CD4-positive, CD25-positive, alpha-beta regulatory T cell (primary cell): Measurements from ENCODE around the gene DNMT1. TPM values are rescaled to one million over a fixed set of nuclear protein-coding genes. Genes with fewer than 3 reads are reported as not detected.

Experiments
- ATAC-seq, 2 donors: fragments of 150-1000 bp; cut with Tn5 transposase; one replicate each; pipeline ENCODE4 v1.10.0; 2021; ENCODE audit warnings: low read depth in 2 of 2, moderate number of reproducible peaks in 2 of 2, moderate library complexity in 1 of 2
- DNase-seq, 3 donors: peaks; one replicate each; pipeline versions ENCODE4 v3.0.0 to v3.0.0-alpha.2; 2012 to 2022; ENCODE audit warnings: mixed read lengths in 1 of 3
- H3K27ac ChIP-seq: one replicate; pipeline ENCODE4 v1.7.0; 2013; ENCODE audit warnings: mild to moderate bottlenecking, low read length; ENCODE audit not compliant: insufficient read depth, poor library complexity, severe bottlenecking
- H3K27me3 ChIP-seq: one replicate; pipeline ENCODE4 v1.7.0; 2013; ENCODE audit warnings: low read length; ENCODE audit not compliant: control insufficient read depth, insufficient read depth
- H3K36me3 ChIP-seq: one replicate; pipeline ENCODE4 v1.7.0; 2013; ENCODE audit warnings: mild to moderate bottlenecking, low read length, moderate library complexity; ENCODE audit not compliant: control insufficient read depth, insufficient read depth
- H3K4me1 ChIP-seq: 2 replicates; pipeline ENCODE4 v1.7.0; 2013; ENCODE audit warnings: mild to moderate bottlenecking, low read length; ENCODE audit not compliant: insufficient read depth, control insufficient read depth, poor library complexity, severe bottlenecking
- H3K4me3 ChIP-seq: one replicate; pipeline ENCODE4 v1.7.0; 2013; ENCODE audit warnings: low read depth, mild to moderate bottlenecking, low read length, moderate library complexity
- H3K9me3 ChIP-seq, 2 experiments: 1 replicate in 1 of 2; 2 replicates in 1 of 2; pipeline ENCODE4 v1.7.0; 2013; ENCODE audit warnings: low read length in 2 of 2, mild to moderate bottlenecking in 1 of 2, moderate library complexity in 1 of 2; ENCODE audit not compliant: control insufficient read depth in 2 of 2
- H3K27ac Mint-ChIP-seq, 3 donors: one replicate each; pipeline ENCODE4 v1.8.0; 2020 to 2022; ENCODE audit warnings: mild to moderate bottlenecking in 3 of 3, mixed read lengths in 3 of 3, moderate library complexity in 2 of 3
- H3K27me3 Mint-ChIP-seq: one replicate; pipeline ENCODE4 v1.8.0; 2022; ENCODE audit warnings: mild to moderate bottlenecking, mixed read lengths
- H3K36me3 Mint-ChIP-seq: one replicate; pipeline ENCODE4 v1.8.0; 2020; ENCODE audit warnings: mixed read lengths
- H3K4me1 Mint-ChIP-seq, 4 donors: one replicate each; pipeline ENCODE4 v1.8.0; 2020 to 2022; ENCODE audit warnings: mixed read lengths in 4 of 4, mild to moderate bottlenecking in 1 of 4
- H3K4me3 Mint-ChIP-seq, 4 donors: one replicate each; pipeline ENCODE4 v1.8.0; 2020 to 2022; ENCODE audit warnings: mild to moderate bottlenecking in 4 of 4, mixed read lengths in 4 of 4, moderate library complexity in 3 of 4
- H3K9me3 Mint-ChIP-seq, 7 donors: one replicate each; pipeline ENCODE4 v1.8.0; 2020 to 2022; ENCODE audit warnings: mixed read lengths in 7 of 7, mild to moderate bottlenecking in 3 of 7, moderate library complexity in 2 of 7
- polyA plus RNA-seq, 4 donors: library from polyadenylated mRNA; unstranded; fragments of 300-500 nt; fragmentation: Illumina TruSeq; gene quantifications; one replicate each; pipeline ENCODE4 v1.2.3, GENCODE V29; 2021
- total RNA-seq: library from RNA; stranded (reverse); gene quantifications from one replicate; pipeline ENCODE4 v1.2.3, GENCODE V29; 2022

Gene DNMT1
- total and polyA plus RNA-seq, 5 donors from 2014 or later: 78.8 to 259 (median 99.9) TPM

GRCh38 chr19:10191347-10191746 is 3.4 kb downstream of the DNMT1 start:
- Mint-ChIP-seq H3K4me1 (peaks cover 12 to 70% (median 31%) of the 10 kb centered on the region in 4 donors), H3K27me3 (no peaks in the 10 kb centered on the region), H3K27ac (no peak overlapping the region), H3K36me3 (peaks cover 6% of the 10 kb centered on the region), H3K4me3 (peak overlapping the region in 1 of 4 donors; percentile 52), H3K9me3 (no peaks in the 10 kb centered on the region)
- DNase-seq (no peak), ATAC-seq (no peak)
- Histone ChIP-seq H3K4me3 (no peak overlapping the region), H3K36me3 (peaks cover 16% of the 10 kb centered on the region), H3K4me1 (peaks cover 43% of the 10 kb centered on the region), H3K27me3 (no peaks in the 10 kb centered on the region), H3K9me3 (no peaks in the 10 kb centered on the region), H3K27ac (no peak overlapping the region)

- no peak for ATAC-seq
- Mint-ChIP-seq H3K4me3 (peak overlapping the region in 1 of 4 donors; percentile 55), H3K9me3 (no peaks in the 10 kb centered on the region), H3K36me3 (peaks cover 11% of the 10 kb centered on the region), H3K27ac (peak overlapping the region in 2 of 3 donors; percentile 67 to 84), H3K27me3 (no peaks in the 10 kb centered on the region), H3K4me1 (peaks cover 7 to 72% (median 28%) of the 10 kb centered on the region in 4 donors)
- no peaks in the 10 kb centered on the region for H3K9me3 ChIP-seq
- no peak overlapping the region for H3K27ac ChIP-seq
- H3K36me3 ChIP-seq: peaks cover 23% of the 10 kb centered on the region
- H3K27me3 ChIP-seq: no peaks in the 10 kb centered on the region
- no peak overlapping the region for H3K4me3 ChIP-seq
- DNase-seq: no peak
- peaks cover 40% of the 10 kb centered on the region for H3K4me1 ChIP-seq
These were observed 4.7 kb downstream of the DNMT1 start for GRCh38 chr19:10190026-10190425.

GRCh38 chr19:10189616-10190015 is 5.1 kb downstream of the DNMT1 start:
- H3K36me3 Mint-ChIP-seq: peaks cover 11% of the 10 kb centered on the region
- H3K27me3 Mint-ChIP-seq: no peaks in the 10 kb centered on the region
- no peaks in the 10 kb centered on the region for H3K9me3 Mint-ChIP-seq
- H3K4me3 ChIP-seq: no peak overlapping the region
- H3K4me3 Mint-ChIP-seq: peak overlapping the region in 1 of 4 donors; percentile 55
- H3K4me1 Mint-ChIP-seq: peaks cover 6 to 68% (median 27%) of the 10 kb centered on the region in 4 donors
- ATAC-seq: no peak
- H3K9me3 ChIP-seq: no peaks in the 10 kb centered on the region
- H3K4me1 ChIP-seq: peaks cover 38% of the 10 kb centered on the region
- peaks cover 26% of the 10 kb centered on the region for H3K36me3 ChIP-seq
- DNase-seq: no peak
- no peak overlapping the region for H3K27ac ChIP-seq
- no peaks in the 10 kb centered on the region for H3K27me3 ChIP-seq
- peak overlapping the region in 2 of 3 donors; percentile 67 to 84 for H3K27ac Mint-ChIP-seq

GRCh38 chr19:10187315-10187714 is 7.4 kb downstream of the DNMT1 start:
- no peaks in the 10 kb centered on the region for H3K27me3 ChIP-seq
- H3K36me3 ChIP-seq: peaks cover 41% of the 10 kb centered on the region
- ATAC-seq (no peak), DNase-seq (no peak)
- Mint-ChIP-seq H3K36me3 (peaks cover 11% of the 10 kb centered on the region), H3K27me3 (no peaks in the 10 kb centered on the region), H3K9me3 (no peaks in the 10 kb centered on the region), H3K4me1 (peaks cover 6 to 57% (median 17%) of the 10 kb centered on the region in 4 donors), H3K4me3 (peak overlapping the region in 1 of 4 donors; percentile 57), H3K27ac (peak overlapping the region in 1 of 3 donors; percentile 88)
- H3K9me3 ChIP-seq: no peaks in the 10 kb centered on the region
- H3K4me3 ChIP-seq: no peak overlapping the region
- H3K4me1 ChIP-seq: peaks cover 18% of the 10 kb centered on the region
- no peak overlapping the region for H3K27ac ChIP-seq

GRCh38 chr19:10184636-10185035 is 10.1 kb downstream of the DNMT1 start:
- Mint-ChIP-seq H3K4me1 (peaks cover 6 to 39% (median 15%) of the 10 kb centered on the region in 4 donors), H3K9me3 (no peaks in the 10 kb centered on the region), H3K36me3 (peaks cover 14% of the 10 kb centered on the region), H3K27ac (peak overlapping the region in 2 of 3 donors; percentile 71 to 90), H3K4me3 (no peak overlapping the region), H3K27me3 (no peaks in the 10 kb centered on the region)
- H3K27ac ChIP-seq: no peak overlapping the region
- H3K36me3 ChIP-seq: peaks cover 57% of the 10 kb centered on the region
- no peak for ATAC-seq
- DNase-seq: no peak
- peaks cover 3% of the 10 kb centered on the region for H3K4me1 ChIP-seq
- no peak overlapping the region for H3K4me3 ChIP-seq
- no peaks in the 10 kb centered on the region for H3K9me3 ChIP-seq
- no peaks in the 10 kb centered on the region for H3K27me3 ChIP-seq

- H3K4me1 ChIP-seq: no peaks in the 10 kb centered on the region
- H3K4me3 ChIP-seq: no peak overlapping the region
- peaks cover 6 to 32% (median 14%) of the 10 kb centered on the region in 4 donors for H3K4me1 Mint-ChIP-seq
- peak overlapping the region in 2 of 3 donors; percentile 22 to 90 for H3K27ac Mint-ChIP-seq
- H3K27me3 ChIP-seq: no peaks in the 10 kb centered on the region
- no peaks in the 10 kb centered on the region for H3K27me3 Mint-ChIP-seq
- H3K36me3 Mint-ChIP-seq: peaks cover 13% of the 10 kb centered on the region
- H3K9me3 Mint-ChIP-seq: no peaks in the 10 kb centered on the region
- ATAC-seq (no peak), DNase-seq (no peak)
- H3K9me3 ChIP-seq: no peaks in the 10 kb centered on the region
- H3K27ac ChIP-seq: no peak overlapping the region
- no peak overlapping the region for H3K4me3 Mint-ChIP-seq
- H3K36me3 ChIP-seq: peaks cover 61% of the 10 kb centered on the region
These were observed 10.8 kb downstream of the DNMT1 start for GRCh38 chr19:10183926-10184325.

- no peak overlapping the region for H3K27ac Mint-ChIP-seq
- Histone ChIP-seq H3K27ac (no peak overlapping the region), H3K4me3 (no peak overlapping the region), H3K9me3 (no peaks in the 10 kb centered on the region), H3K4me1 (no peaks in the 10 kb centered on the region), H3K27me3 (no peaks in the 10 kb centered on the region), H3K36me3 (peaks cover 63% of the 10 kb centered on the region)
- H3K4me3 Mint-ChIP-seq: no peak overlapping the region
- H3K4me1 Mint-ChIP-seq: peaks cover 6 to 24% (median 12%) of the 10 kb centered on the region in 4 donors
- DNase-seq (no peak), ATAC-seq (no peak)
- no peaks in the 10 kb centered on the region for H3K27me3 Mint-ChIP-seq
- no peaks in the 10 kb centered on the region for H3K9me3 Mint-ChIP-seq
- H3K36me3 Mint-ChIP-seq: peaks cover 13% of the 10 kb centered on the region
These were observed 11.9 kb downstream of the DNMT1 start for GRCh38 chr19:10182847-10183246.

- Histone ChIP-seq H3K36me3 (peaks cover 64% of the 10 kb centered on the region), H3K27ac (no peak overlapping the region), H3K27me3 (no peaks in the 10 kb centered on the region), H3K4me1 (no peaks in the 10 kb centered on the region), H3K4me3 (no peak overlapping the region), H3K9me3 (no peaks in the 10 kb centered on the region)
- H3K4me1 Mint-ChIP-seq: peaks cover 4 to 16% (median 7%) of the 10 kb centered on the region in 4 donors
- ATAC-seq: no peak
- DNase-seq: no peak
- no peaks in the 10 kb centered on the region for H3K27me3 Mint-ChIP-seq
- no peaks in the 10 kb centered on the region for H3K9me3 Mint-ChIP-seq
- H3K36me3 Mint-ChIP-seq: peaks cover 16% of the 10 kb centered on the region
- no peak overlapping the region for H3K4me3 Mint-ChIP-seq
- no peak overlapping the region for H3K27ac Mint-ChIP-seq
These were observed 12.7 kb downstream of the DNMT1 start for GRCh38 chr19:10182076-10182475.
